RPMI7951 (cell line): ENCODE results near the gene FOXL2. TPM values are rescaled to one million over a fixed set of nuclear protein-coding genes. Genes with fewer than 3 reads are reported as not detected.

Source experiments
- DNase-seq: peaks from one replicate; pipeline ENCODE4 v3.0.0-alpha.2; 2012; ENCODE audit warnings: low read depth
- total RNA-seq: library from RNA; depleted of rRNA; stranded (reverse); fragments of >200 nt; shearing (Covaris generic); gene quantifications from 2 replicates; pipeline ENCODE4 v1.2.3, GENCODE V29; 2014

Gene FOXL2
- total RNA-seq, 1 experiment from 2014 or later = 0.36 TPM

DNA sequence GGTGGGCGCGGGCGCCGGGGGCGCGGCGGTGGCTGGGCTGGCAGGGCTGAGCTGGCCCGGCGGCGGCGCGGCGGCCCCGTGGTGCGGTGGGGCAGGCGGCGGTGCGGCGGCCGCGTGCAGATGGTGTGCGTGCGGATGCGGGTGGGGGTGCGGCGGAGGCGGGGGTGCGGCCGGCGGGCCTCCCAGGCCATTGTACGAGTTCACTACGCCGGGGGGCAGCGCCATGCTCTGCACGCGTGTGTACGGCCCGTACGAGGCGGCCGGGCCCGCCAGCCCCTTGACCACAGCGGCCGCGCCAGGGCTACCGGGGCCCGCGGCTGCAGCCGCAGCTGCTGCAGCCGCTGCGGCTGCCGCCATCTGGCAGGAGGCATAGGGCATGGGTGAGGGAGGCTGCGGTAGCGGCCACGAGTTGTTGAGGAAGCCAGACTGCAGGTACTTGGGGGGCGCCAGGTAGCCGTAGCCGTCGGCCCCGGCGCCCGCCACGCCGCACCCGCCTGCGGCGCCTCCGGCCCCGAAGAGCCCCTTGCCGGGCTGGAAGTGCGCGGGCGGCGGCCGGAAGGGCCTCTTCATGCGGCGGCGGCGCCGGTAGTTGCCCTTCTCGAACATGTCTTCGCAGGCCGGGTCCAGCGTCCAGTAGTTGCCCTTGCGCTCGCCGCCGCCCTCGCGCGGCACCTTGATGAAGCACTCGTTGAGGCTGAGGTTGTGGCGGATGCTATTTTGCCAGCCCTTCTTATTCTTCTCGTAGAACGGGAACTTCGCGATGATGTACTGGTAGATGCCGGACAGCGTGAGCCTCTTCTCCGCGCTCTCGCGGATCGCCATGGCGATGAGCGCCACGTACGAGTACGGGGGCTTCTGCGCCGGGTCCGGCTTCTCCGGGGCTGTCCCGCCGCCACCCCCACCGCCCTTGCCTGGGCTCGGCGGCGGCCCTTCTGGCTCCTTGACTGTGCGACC is 951 bp downstream of the FOXL2 start:
- peak; percentile 42 for DNase-seq

- no peak for DNase-seq
These were observed 1.8 kb downstream of the FOXL2 start for GRCh38 chr3:138944929-138945708.

DNA sequence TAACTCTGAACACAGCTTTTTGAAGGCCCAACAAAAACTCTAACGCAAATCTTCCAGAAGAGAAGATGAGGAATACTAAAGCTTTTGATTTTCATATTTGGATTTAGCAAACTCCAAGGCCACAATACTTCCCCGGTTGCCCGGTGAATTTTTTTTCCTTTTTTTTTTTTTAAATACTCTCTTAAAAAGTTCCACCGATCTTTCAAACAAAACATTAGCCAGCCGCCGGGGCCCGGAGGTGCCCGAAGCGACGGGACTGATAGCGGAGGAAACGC is 2.3 kb downstream of the FOXL2 start:
- DNase-seq = no peak

GRCh38 chr3:138943724-138944653 is 2.9 kb downstream of the FOXL2 start:
- no peak for DNase-seq

- no peak for DNase-seq
These were observed 3.9 kb downstream of the FOXL2 start for GRCh38 chr3:138942861-138943623.

GRCh38 chr3:138942271-138942670 is 4.7 kb downstream of the FOXL2 start:
- no peak for DNase-seq

DNA sequence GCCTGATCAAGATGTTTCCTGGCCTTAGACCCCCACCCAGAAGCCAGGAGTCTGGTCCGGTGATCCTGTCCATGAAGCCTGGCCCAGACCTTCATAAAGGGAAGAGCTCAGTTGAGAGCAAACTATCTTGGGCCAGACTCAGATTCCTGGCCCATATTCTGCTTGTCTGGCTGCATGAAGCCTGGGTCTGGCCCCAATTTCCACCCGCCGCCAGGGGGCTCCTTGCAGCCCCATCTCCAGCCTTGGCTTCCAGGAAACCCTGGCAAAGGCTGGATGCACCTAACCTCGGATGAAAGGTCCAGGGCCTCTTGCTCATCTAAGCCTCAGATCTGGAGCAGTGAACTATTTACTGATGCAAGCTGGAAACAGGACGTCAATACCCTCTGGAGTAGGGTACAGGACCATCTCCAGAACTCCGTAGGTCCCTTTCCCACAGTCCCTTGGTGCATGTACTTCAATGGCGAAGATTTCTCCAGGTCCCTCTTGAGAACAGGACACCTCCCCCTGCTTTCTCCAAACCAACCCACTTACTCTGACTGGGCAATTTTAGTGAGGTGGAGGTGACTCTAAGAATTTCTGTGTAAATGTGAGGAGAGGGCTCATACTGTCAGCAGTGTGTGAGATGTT is 5.6 kb downstream of the FOXL2 start:
- peak; percentile 57 for DNase-seq

DNA sequence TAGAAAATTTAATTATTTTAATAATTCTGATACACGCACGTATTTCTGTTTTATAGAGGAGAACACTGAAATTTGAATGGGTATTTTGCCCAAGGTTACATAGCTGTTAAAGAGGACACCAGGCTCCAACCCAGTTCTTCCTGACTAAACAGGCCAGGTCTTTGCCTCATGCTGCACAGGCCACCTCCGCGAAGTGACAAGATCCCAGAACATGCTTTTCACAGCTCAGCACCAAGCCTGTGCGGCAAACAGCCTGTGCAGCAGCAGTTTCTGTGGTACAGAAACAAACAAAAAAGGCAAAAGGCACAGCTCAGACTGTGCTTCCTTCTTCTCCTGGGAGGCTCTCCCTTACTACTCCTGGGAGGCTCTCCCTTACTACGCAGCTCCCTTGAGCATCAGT is 6.5 kb downstream of the FOXL2 start:
- no peak for DNase-seq

DNA sequence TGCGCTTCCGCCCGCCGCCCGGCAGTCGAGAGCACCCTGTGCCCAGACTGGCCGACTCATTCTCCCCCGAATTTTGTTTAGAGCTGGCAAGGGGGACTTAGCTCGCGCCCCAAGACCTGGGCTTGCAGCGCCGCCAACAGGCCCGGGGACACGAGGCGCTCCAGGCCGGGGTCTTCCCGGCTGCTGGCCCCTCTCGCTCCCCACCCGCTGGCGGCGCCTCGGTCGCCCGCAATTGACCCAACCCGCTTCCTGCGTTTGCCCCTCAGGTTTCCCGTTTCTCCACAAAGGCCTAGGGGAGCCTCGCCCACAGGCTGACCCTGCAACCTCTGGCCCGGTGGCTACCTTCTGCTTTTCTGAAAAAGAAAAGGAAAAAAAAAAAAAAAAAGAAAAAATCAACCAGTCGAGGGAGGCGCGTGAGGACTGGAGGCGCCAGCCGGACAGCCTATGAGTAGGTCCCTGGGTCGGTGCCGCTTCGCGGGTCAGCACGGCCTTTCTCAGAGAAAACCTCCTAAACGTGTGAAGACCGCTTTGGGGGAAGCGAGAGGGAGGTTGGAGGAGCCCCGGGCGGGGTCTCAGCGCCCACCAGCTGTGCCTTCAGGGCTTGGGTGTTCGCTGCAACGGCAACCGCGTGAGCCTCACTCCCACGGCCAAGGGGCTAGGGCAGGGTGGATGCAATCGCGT is 7.2 kb downstream of the FOXL2 start:
- no peak for DNase-seq

DNA sequence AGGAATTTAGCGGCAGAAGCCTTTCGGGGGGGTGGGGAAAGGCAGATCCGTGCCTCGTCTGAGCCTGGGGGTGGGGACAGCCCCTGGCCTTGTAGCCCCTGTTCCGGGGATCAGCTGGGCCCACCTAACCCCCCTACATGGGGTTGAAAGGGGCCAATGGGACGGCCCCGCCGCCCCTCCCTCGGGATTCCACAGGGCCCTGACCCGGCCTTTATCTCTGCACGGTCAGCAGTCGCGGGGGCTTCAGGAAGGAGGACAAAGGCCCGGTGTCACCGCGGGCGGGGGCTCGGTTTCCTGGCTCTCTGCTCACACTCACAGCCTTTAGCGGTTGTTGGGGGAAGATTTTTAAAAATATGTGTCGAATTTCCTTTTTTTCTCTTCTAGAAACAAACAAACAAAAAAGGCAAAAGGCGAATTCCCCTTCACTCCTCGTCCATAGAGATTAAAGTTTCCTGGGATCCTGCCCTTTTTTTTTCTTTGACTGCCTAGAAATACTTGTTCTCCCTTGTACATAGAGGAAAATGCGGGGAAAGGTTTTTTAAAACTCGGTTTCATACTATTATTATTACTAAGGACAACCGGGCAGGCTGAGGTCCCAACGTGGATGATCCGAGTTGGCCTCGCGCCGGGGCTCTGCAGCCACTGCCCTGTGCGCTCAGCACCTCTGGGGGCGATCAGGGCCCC is 7.9 kb downstream of the FOXL2 start:
- no peak for DNase-seq

DNA sequence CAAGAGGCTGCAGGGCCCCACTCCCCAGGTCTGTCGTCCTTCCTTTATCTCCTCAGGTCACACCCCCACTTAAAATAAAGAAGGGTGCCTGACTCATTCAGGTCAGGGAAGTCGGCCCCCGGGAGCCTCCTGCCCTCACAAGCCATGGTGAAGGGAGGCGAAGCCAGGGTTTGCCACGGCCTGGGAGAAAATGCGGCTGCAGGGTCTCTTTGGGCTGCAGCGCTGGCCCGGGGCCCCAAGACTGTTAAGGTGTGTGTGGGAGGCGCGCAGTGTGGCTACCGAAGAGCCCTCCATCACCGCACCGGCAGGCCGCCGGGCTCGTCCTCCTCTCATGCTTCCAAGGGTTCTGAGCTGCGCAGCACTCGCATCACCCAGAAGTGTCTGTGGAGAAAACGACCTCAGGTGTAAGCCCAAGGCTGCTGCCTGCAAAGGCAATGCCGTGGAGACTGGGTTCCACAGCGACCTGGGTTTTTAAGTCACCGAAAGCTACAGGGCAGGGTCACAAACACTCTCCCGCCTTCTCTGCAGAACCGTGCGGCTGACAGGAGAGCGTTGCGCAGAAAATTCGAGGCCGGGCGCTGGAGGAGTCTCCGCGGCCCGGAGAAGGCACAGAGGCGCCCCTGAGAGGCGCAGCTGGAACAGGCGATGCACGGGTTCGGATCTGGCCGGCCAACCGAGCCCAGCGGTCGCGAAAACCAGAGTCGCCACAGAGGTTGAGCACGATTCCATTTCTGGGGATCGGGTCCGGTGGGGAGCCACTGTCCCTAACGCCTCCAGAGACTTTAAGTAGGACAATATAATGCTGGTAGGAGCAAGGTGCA is 8.7 kb downstream of the FOXL2 start:
- no peak for DNase-seq

DNA sequence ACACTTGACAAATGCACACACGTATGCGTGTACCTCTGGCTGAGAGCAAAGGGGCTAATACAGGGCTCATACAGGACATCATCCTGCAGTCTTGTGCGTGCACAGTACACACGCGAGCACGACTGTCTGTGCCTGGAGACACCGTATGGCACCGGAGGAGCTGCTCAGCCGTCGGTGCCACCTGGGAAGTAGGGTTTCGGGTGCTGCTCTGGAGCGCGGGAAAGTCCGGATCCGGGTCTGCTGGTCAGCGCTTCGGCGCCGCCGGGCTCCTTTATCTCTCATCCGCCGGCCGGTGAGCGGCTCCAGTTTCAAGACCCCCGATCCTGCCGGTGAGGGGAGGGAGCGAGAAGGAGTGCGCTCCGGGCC is 9.3 kb downstream of the FOXL2 start:
- no peak for DNase-seq

DNA sequence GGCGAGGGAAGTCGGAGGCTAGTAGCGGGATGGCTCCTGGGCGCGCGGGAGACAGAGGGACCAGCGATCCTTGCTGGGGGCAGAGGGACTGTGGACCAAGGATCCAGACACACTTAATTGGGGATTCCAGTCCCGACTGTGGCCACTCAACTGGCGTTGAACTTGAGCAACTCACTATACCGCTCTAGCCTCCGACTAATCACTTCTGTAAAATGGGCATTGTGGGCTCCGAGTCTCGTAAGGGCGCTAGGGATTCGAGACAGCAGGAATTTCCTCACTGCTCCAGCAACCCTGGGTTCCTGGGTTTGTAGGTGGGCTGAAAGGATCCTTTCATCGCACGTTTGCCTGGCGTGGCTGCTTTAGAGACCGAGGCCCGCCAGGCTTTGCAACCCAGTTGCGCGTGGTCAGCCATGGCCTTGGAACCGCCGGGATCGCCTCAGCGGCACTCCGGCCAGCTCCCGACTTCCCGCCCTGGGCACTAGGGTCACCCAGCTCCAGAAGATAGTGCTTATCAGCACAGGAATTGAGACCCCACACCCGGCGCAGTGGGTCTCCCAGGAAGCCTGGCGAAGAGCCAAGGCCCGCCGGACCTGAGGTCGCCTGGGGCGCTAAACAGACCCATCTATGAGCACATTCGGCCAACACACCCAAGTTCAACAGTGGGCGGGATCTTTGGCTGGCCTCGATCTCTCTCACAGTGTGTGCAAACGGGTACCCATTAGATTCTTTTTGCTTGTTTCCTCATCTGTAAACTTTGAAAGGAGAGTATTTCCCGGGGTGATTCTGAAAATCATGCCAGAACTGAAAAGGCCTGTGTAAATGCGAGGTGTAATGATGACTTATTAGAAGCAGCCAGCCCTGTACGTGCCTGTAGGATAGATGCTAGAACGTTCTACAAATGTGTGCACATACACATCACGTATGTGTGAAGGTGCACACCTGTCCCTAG is 9.9 kb downstream of the FOXL2 start:
- DNase-seq = peak; percentile 11

GRCh38 chr3:138935863-138936740 is 10.8 kb downstream of the FOXL2 start:
- DNase-seq = peak; percentile 80

DNA sequence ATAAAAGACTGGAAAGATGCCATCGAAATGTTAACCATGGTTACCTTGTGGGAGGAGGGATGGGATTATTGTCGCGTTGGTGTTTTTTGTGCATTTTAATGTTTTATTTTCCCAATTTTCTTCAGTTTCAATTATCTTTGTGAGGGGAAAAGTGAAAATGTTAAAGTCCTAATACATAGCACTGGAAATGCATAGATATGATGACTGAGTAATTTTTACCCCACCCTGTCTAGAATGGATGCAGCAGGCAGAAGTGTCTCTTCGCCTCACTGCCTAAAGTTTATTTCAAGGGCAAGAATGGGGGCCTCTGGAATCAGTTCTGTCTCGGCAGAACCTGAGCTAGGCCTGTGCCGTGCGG is 11.5 kb downstream of the FOXL2 start:
- no peak for DNase-seq

GRCh38 chr3:138933981-138934691 is 12.8 kb downstream of the FOXL2 start:
- DNase-seq = no peak
